WTC11 (cell line): ENCODE data around the gene RBM7. TPM values are rescaled to one million over a fixed set of nuclear protein-coding genes. Genes with fewer than 3 reads are reported as not detected.

Experiments
- ATAC-seq: fragments of 200-7000 bp; cut with Tn5 transposase; 2 replicates; pipeline ENCODE4 v1.10.0; 2021; ENCODE audit warnings: mild to moderate bottlenecking, moderate library complexity
- CTCF ChIA-PET: fragments of 300-600 bp; sonication (Branson Sonifier 250); formaldehyde crosslinking; loops from one replicate; lab custom pipeline; 2021; ENCODE audit warnings: antibody characterized with exemption; lab: Charles Lee
- POLR2A ChIA-PET: fragments of 350-600 bp; sonication (Branson Sonifier 250); formaldehyde crosslinking; loops from one replicate; lab custom pipeline; 2021; ENCODE audit warnings: antibody characterized with exemption; lab: Charles Lee
- DNase-seq: peaks from one replicate; pipeline ENCODE4 v3.0.0; 2021; ENCODE audit warnings: low spot score
- H3K27ac Mint-ChIP-seq: 2 replicates; pipeline ENCODE4 v1.8.0; 2021; ENCODE audit warnings: mixed read lengths
- H3K27me3 Mint-ChIP-seq: 2 replicates; pipeline ENCODE4 v1.8.0; 2021; ENCODE audit warnings: low read depth, mild to moderate bottlenecking, moderate library complexity, mixed read lengths
- H3K36me3 Mint-ChIP-seq: 2 replicates; pipeline ENCODE4 v1.8.0; 2021; ENCODE audit warnings: mixed read lengths
- H3K4me1 Mint-ChIP-seq: 2 replicates; pipeline ENCODE4 v1.8.0; 2022; ENCODE audit warnings: mixed read lengths
- H3K4me3 Mint-ChIP-seq: 2 replicates; pipeline ENCODE4 v1.8.0; 2021; ENCODE audit warnings: mild to moderate bottlenecking, moderate library complexity, mixed read lengths
- H3K9me3 Mint-ChIP-seq: 2 replicates; pipeline ENCODE4 v1.8.0; 2021; ENCODE audit warnings: mixed read lengths
- ARID4B ChIP-seq: sonication (generic); formaldehyde crosslinking; IDR thresholded peaks from 2 replicates; pipeline ENCODE4 v1.8.0; 2023; ENCODE audit warnings: missing genetic modification reagents, mild to moderate bottlenecking, borderline replicate concordance
- ATF3 ChIP-seq: sonication (generic); formaldehyde crosslinking; conservative IDR thresholded peaks from 2 replicates; pipeline ENCODE4 v1.8.1; 2022; ENCODE audit warnings: mild to moderate bottlenecking, missing genetic modification reagents
- EMX1 ChIP-seq: fragments of 250-450 bp; sonication (Bioruptor Pico); IDR thresholded peaks from 2 replicates; pipeline ENCODE4 v1.8.0; 2021; ENCODE audit warnings: mild to moderate bottlenecking
- ETV6 ChIP-seq: sonication (generic); formaldehyde crosslinking; IDR thresholded peaks from 2 replicates; pipeline ENCODE4 v1.8.1; 2022; ENCODE audit warnings: mild to moderate bottlenecking, missing genetic modification reagents
- FOXK1 ChIP-seq: sonication (generic); formaldehyde crosslinking; IDR thresholded peaks from 2 replicates; pipeline ENCODE4 v1.8.0; 2022; ENCODE audit warnings: mild to moderate bottlenecking, moderate library complexity, missing genetic modification reagents
- GABPB1 ChIP-seq: sonication (generic); formaldehyde crosslinking; IDR thresholded peaks from 2 replicates; pipeline ENCODE4 v1.8.1; 2023; ENCODE audit warnings: mild to moderate bottlenecking, missing genetic modification reagents
- HMGA2 ChIP-seq: fragments of 250-450 bp; sonication (Bioruptor Pico); IDR thresholded peaks from 2 replicates; pipeline ENCODE4 v1.4.0; 2021; ENCODE audit warnings: mild to moderate bottlenecking, moderate library complexity
- HMGXB4 ChIP-seq: sonication (generic); formaldehyde crosslinking; IDR thresholded peaks from 2 replicates; pipeline ENCODE4 v1.8.1; 2023; ENCODE audit warnings: mild to moderate bottlenecking, moderate library complexity, missing genetic modification reagents
- IRF1 ChIP-seq: sonication (generic); formaldehyde crosslinking; IDR thresholded peaks from 2 replicates; pipeline ENCODE4 v1.8.0; 2023; ENCODE audit warnings: missing genetic modification reagents
- IRF2 ChIP-seq: sonication (generic); formaldehyde crosslinking; IDR thresholded peaks from 2 replicates; pipeline ENCODE4 v1.8.0; 2022; ENCODE audit warnings: low read depth, missing genetic modification reagents, borderline replicate concordance
- JAZF1 ChIP-seq: fragments of 250-450 bp; sonication (Bioruptor Pico); IDR thresholded peaks from 2 replicates; pipeline ENCODE4 v1.9.0; 2021; ENCODE audit warnings: moderate library complexity, mild to moderate bottlenecking, inconsistent platforms
- MAX ChIP-seq: sonication (generic); formaldehyde crosslinking; IDR thresholded peaks from 2 replicates; pipeline ENCODE4 v1.8.0; 2022; ENCODE audit warnings: mild to moderate bottlenecking, missing genetic modification reagents
- NFATC4 ChIP-seq: fragments of 250-450 bp; sonication (Bioruptor Pico); IDR thresholded peaks from 2 replicates; pipeline ENCODE4 v1.9.0; 2021; ENCODE audit warnings: mild to moderate bottlenecking
- PREB ChIP-seq: sonication (generic); formaldehyde crosslinking; IDR thresholded peaks from 2 replicates; pipeline ENCODE4 v1.8.1; 2022; ENCODE audit warnings: mild to moderate bottlenecking, missing genetic modification reagents, moderate library complexity, borderline replicate concordance
- TCF7 ChIP-seq: sonication (generic); formaldehyde crosslinking; IDR thresholded peaks from 2 replicates; pipeline ENCODE4 v1.8.0; 2022; ENCODE audit warnings: mild to moderate bottlenecking, low read depth, missing genetic modification reagents, moderate library complexity
- TP53 ChIP-seq: sonication (generic); formaldehyde crosslinking; IDR thresholded peaks from 2 replicates; pipeline ENCODE4 v1.8.1; 2023; ENCODE audit warnings: mild to moderate bottlenecking, missing genetic modification reagents
- ZNF138 ChIP-seq: sonication (generic); formaldehyde crosslinking; conservative IDR thresholded peaks from 2 replicates; pipeline ENCODE4 v1.8.1; 2022; ENCODE audit warnings: mild to moderate bottlenecking, moderate library complexity, missing genetic modification reagents
- ZNF232 ChIP-seq: sonication (generic); formaldehyde crosslinking; IDR thresholded peaks from 2 replicates; pipeline ENCODE4 v1.8.0; 2022; ENCODE audit warnings: mild to moderate bottlenecking, missing genetic modification reagents
- ZNF263 ChIP-seq: sonication (generic); formaldehyde crosslinking; IDR thresholded peaks from 2 replicates; pipeline ENCODE4 v1.8.1; 2022; ENCODE audit warnings: low read depth, mild to moderate bottlenecking, moderate library complexity, missing genetic modification reagents
- ZNF425 ChIP-seq: fragments of 250-450 bp; sonication (Bioruptor Pico); conservative IDR thresholded peaks from 2 replicates; pipeline ENCODE4 v1.9.0; 2021; ENCODE audit warnings: mild to moderate bottlenecking
- ZNF671 ChIP-seq: fragments of 250-450 bp; sonication (Bioruptor Pico); IDR thresholded peaks from 2 replicates; pipeline ENCODE4 v1.8.0; 2021; ENCODE audit warnings: mild to moderate bottlenecking
- ZSCAN18 ChIP-seq: fragments of 250-450 bp; sonication (Bioruptor Pico); IDR thresholded peaks from 2 replicates; pipeline ENCODE4 v2.1.2; 2022; ENCODE audit warnings: mild to moderate bottlenecking, moderate library complexity
- total RNA-seq: library from RNA; stranded (reverse); gene quantifications from 3 replicates; pipeline ENCODE4 v1.2.3, GENCODE V29; 2021

Gene RBM7
- total RNA-seq, 1 experiment from 2014 or later: 38.1 TPM

- TF ChIP-seq ZNF263 (CRISPR knock-in tag): no peak
Observed at GRCh38 chr11:114438303-114438702, 37.8 kb downstream of the RBM7 start (continued).

- ATAC-seq (peak; percentile 90), DNase-seq (peak; percentile 89)
- CTCF ChIA-PET: interaction anchor here (0.5 to 1.0 kb wide), 3 partner anchors 43 to 1484 kb away, joined by 3 to 5 read pairs (median 3); no protein-coding TSS in a partner anchor
- H3K27ac Mint-ChIP-seq: peak within 1 kb of the TSS; percentile 93
- peak within 1 kb of the TSS; percentile 88 for H3K4me3 Mint-ChIP-seq
- peaks cover 19% of the 10 kb centered on the region for H3K36me3 Mint-ChIP-seq
- POLR2A ChIA-PET: interaction anchor here (0.6 to 1.4 kb wide), 2 partner anchors 39 to 65 kb away, joined by 3 to 6 read pairs; partner anchors contain the start of genes C11orf71 and RBM7
- no peaks in the 10 kb centered on the region for H3K27me3 Mint-ChIP-seq
- H3K4me1 Mint-ChIP-seq: peaks cover 50% of the 10 kb centered on the region
- H3K9me3 Mint-ChIP-seq: 0 out of 2 replicates have a peak, but pooled peaks cover 3% of the 10 kb centered on the region
- TF ChIP-seq EMX1 (no peak), PREB (CRISPR knock-in tag) (no peak), HMGXB4 (peak; percentile 84; the same call in 1 of the 2 replicates), FOXK1 (CRISPR knock-in tag) (peak; percentile 72), ZNF671 (no peak), ARID4B (CRISPR knock-in tag) (peak; percentile 80; the same call in 1 of the 2 replicates), TCF7 (peak; percentile 58; the same call in 1 of the 2 replicates), ZNF425 (CRISPR knock-in tag) (no peak), ZNF138 (CRISPR knock-in tag) (no peak), ZSCAN18 (CRISPR knock-in tag) (no peak), JAZF1 (no peak), HMGA2 (CRISPR knock-in tag) (no peak), TP53 (CRISPR knock-in tag) (no peak), IRF2 (CRISPR knock-in tag) (no peak), ZNF232 (CRISPR knock-in tag) (0 out of 2 replicates have a peak, but pooled peaks have one; percentile 70), ETV6 (CRISPR knock-in tag) (0 out of 2 replicates have a peak, but pooled peaks have one; percentile 20), MAX (peak; percentile 91), IRF1 (CRISPR knock-in tag) (no peak), NFATC4 (CRISPR knock-in tag) (no peak), ATF3 (0 out of 2 replicates have a peak, but pooled peaks have one; percentile 58), GABPB1 (CRISPR knock-in tag) (peak; percentile 69; the same call in 1 of the 2 replicates)
Observed at GRCh38 chr11:114439229-114440120, 39.0 kb downstream of the RBM7 start, which contains the start of gene REXO2. REXO2 (plus strand) TSS chr11:114439467; CDS start chr11:114439529, 62 bp downstream.
